Thoracic aorta (tissue), 2 donors: ENCODE data around the gene LAMB4. TPM values are rescaled to one million over a fixed set of nuclear protein-coding genes. Genes with fewer than 3 reads are reported as not detected.

Experiments
- ATAC-seq: fragments of 150-250 bp; one replicate; pipeline ENCODE4 v1.8.0; 2017; ENCODE audit warnings: low read depth; ENCODE audit not compliant: insufficient number of reproducible peaks, low FRiP score
- DNase-seq: peaks from one replicate; pipeline ENCODE4 v3.0.0-alpha.2; 2020; ENCODE audit warnings: low spot score
- H3K27ac ChIP-seq, 2 donors: fragments of 200-600 bp; sonication (generic); 1 replicate in 1 of 2; 2 replicates in 1 of 2; pipeline ENCODE4 v1.5.1; 2016; ENCODE audit warnings: mild to moderate bottlenecking in 2 of 2, moderate library complexity in 2 of 2
- H3K27me3 ChIP-seq: fragments of 200-600 bp; sonication (generic); replicated peaks from 2 replicates; pipeline ENCODE4 v1.6.0; 2016; ENCODE audit warnings: mild to moderate bottlenecking; ENCODE audit not compliant: insufficient read depth
- H3K36me3 ChIP-seq: fragments of 200-600 bp; sonication (generic); one replicate; pipeline ENCODE4 v1.5.1; 2016
- H3K4me1 ChIP-seq, 2 donors: fragments of 200-600 bp; sonication (generic); 1 replicate in 1 of 2; 2 replicates in 1 of 2; pipeline versions ENCODE4 v1.5.1 to v1.6.0; 2016; ENCODE audit warnings: low read depth in 2 of 2, mild to moderate bottlenecking in 1 of 2; ENCODE audit not compliant: control insufficient read depth in 1 of 2
- H3K4me3 ChIP-seq: fragments of 200-600 bp; sonication (generic); 2 replicates; pipeline ENCODE4 v1.5.1; 2016; ENCODE audit warnings: mild to moderate bottlenecking
- H3K9me3 ChIP-seq: fragments of 200-600 bp; sonication (generic); 2 replicates; pipeline ENCODE4 v1.5.1; 2016
- total RNA-seq, 2 donors: library from RNA; depleted of rRNA; stranded (reverse); fragments of >200 nt; gene quantifications; one replicate each; pipeline versions ENCODE4 v1.1.0 to v1.2.3, GENCODE V29; 2016
- TF ChIP-seq, protein P1 (sequence below): fragments of 200-600 bp; sonication (generic); IDR thresholded peaks from one replicate; pipeline ENCODE4 v1.5.1; 2019; ENCODE audit warnings: antibody characterized with exemption

The LAMB4 gene
- total RNA-seq, 2 donors from 2014 or later: 0.14 TPM; not detected in 1

DNA sequence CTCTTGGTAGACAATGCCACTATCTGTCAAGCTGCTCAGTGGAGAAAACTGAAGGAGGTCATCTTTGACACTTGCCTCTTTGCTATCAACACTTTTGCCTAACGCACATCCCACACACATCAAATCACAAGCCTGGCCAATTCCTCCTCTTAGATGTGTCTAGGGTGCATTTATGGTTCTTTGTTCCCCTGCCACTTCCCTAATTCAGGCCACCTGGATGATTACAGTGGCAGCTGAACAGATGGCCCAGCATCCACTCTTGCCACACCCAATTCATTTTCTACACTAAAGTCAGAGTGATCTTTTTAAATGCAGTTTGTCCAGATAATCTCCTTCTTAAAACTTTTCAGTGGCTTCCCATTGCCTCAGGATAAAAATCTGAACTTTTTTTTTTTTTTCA is 58.6 kb downstream of the LAMB4 start:
- H3K9me3 ChIP-seq: no peaks in the 10 kb centered on the region
- H3K4me3 ChIP-seq: no peak overlapping the region
- H3K4me1 ChIP-seq: no peaks in the 10 kb centered on the region

DNA sequence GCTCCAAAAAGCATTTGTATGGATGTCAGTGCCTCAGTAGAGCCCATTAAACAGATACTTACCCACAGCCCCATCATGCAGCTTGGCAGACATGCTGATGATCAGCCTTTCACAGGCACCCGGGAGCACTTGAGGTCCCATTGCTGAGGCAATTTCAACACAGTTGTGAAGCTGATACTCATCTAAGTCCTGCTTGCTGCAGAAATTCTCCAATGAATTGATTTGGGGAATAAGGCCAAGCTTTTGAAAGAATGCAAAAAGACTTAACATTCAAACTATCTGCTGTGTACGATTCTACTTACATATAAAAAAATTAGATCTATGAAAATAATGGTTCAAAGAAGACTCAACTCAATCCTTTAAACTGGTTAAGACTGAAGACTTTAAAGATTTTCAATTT is 60.5 kb downstream of the LAMB4 start:
- no peaks in the 10 kb centered on the region for H3K27me3 ChIP-seq
- ATAC-seq: no peak
- no peak overlapping the region for H3K27ac ChIP-seq
- no peak overlapping the region for H3K4me3 ChIP-seq
- TF ChIP-seq, protein P1, sequence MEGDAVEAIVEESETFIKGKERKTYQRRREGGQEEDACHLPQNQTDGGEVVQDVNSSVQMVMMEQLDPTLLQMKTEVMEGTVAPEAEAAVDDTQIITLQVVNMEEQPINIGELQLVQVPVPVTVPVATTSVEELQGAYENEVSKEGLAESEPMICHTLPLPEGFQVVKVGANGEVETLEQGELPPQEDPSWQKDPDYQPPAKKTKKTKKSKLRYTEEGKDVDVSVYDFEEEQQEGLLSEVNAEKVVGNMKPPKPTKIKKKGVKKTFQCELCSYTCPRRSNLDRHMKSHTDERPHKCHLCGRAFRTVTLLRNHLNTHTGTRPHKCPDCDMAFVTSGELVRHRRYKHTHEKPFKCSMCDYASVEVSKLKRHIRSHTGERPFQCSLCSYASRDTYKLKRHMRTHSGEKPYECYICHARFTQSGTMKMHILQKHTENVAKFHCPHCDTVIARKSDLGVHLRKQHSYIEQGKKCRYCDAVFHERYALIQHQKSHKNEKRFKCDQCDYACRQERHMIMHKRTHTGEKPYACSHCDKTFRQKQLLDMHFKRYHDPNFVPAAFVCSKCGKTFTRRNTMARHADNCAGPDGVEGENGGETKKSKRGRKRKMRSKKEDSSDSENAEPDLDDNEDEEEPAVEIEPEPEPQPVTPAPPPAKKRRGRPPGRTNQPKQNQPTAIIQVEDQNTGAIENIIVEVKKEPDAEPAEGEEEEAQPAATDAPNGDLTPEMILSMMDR: no peak
- no peaks in the 10 kb centered on the region for H3K9me3 ChIP-seq
- no peaks in the 10 kb centered on the region for H3K36me3 ChIP-seq
- no peaks in the 10 kb centered on the region for H3K4me1 ChIP-seq
- DNase-seq: no peak

More for the DNA sequence above, 58.6 kb downstream of the LAMB4 start:
- no peaks in the 10 kb centered on the region for H3K27me3 ChIP-seq
- TF ChIP-seq, protein P1: no peak
- DNase-seq (no peak), ATAC-seq (no peak)
- H3K27ac ChIP-seq: no peak overlapping the region
- no peaks in the 10 kb centered on the region for H3K36me3 ChIP-seq

DNA sequence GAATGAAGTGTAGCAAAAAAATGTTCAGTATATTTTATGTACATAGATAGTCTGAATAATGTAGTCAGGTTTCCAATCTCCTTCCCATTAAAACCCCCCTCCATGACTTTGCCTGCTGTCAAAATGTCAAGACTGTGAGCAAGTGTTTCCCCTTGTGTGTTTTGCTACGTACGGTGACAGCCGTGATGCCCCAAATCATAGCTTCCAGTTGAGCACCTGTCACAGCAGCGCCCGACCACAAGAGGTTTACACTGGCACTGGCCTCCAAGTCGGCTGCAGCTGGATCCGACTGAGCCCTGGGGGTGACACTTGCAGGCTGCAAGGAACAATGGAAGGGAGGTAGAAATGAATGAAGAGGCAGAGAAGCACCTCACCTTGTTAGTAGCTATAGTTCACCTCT is 62.3 kb downstream of the LAMB4 start:
- DNase-seq (no peak), ATAC-seq (no peak)
- Histone ChIP-seq H3K27ac (no peak overlapping the region), H3K27me3 (no peaks in the 10 kb centered on the region), H3K4me1 (no peaks in the 10 kb centered on the region), H3K4me3 (no peak overlapping the region), H3K9me3 (no peaks in the 10 kb centered on the region), H3K36me3 (no peaks in the 10 kb centered on the region)
- TF ChIP-seq, protein P1: no peak

DNA sequence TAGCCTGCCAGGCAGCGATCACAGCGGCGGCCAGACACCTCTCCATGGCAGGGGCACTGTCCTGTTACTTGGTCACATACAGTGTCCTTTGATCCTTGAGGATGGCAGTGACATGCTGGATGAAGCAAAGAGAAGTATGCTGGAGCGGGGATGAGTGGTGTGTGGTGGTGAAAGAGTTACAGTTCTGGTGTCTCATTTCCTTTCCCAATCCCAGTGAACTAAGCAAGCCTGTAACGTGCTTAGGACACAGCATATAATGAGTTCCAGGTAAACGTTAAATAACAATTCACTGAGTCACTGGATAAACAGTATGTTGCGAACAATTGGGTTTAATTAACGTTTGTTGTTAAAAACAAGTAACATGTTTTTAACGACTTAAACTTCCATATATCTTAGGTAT is 63.7 kb downstream of the LAMB4 start:
- no peak overlapping the region for H3K4me3 ChIP-seq
- no peaks in the 10 kb centered on the region for H3K27me3 ChIP-seq
- no peaks in the 10 kb centered on the region for H3K36me3 ChIP-seq
- TF ChIP-seq, protein P1: no peak
- no peak for ATAC-seq
- H3K9me3 ChIP-seq: no peaks in the 10 kb centered on the region
- no peak overlapping the region for H3K27ac ChIP-seq
- H3K4me1 ChIP-seq: no peaks in the 10 kb centered on the region
- DNase-seq: no peak

DNA sequence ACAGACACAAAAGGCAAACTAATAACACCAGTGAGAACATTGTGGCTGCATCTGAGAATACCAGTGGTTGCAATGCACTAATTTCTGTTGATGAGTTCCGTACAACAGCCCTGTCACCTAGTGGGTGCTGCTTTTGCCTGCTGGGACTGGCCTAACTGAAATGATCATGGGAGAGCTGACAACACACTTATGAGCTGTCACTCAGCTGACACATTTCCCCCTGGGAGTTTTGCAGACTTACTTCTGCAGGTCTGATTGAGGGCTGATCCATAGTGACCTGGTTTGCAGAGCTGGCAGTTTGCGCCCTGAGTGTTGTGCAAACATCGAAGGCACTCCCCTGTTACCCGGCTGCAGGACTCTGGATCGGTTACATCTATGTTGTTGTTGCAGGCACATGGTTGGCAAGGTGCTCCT is 66.6 kb downstream of the LAMB4 start:
- Histone ChIP-seq H3K4me1 (no peaks in the 10 kb centered on the region), H3K9me3 (no peaks in the 10 kb centered on the region), H3K36me3 (no peaks in the 10 kb centered on the region), H3K27ac (no peak overlapping the region), H3K4me3 (no peak overlapping the region), H3K27me3 (no peaks in the 10 kb centered on the region)
- TF ChIP-seq, protein P1: no peak
- DNase-seq: no peak
- no peak for ATAC-seq
